Measurements from ENCODE around the gene OSBPL10.

GRCh38 chr3:31880020-31880419, 101.0 kb downstream of the OSBPL10 start:
- TF ChIP-seq EZH2 (IDR thresholded peaks at IDR 0.05; ENCODE audit: insufficient read depth, poor library complexity, severe bottlenecking) (no peak), EZH2phosphoT487 (IDR thresholded peaks at IDR 0.05; ENCODE audit: insufficient read depth, low read depth) (no peak)

Measured in GM23248 (cell line).